Fibroblast of the aortic adventitia (primary cell): ENCODE data around the gene TALDO1. TPM values are rescaled to one million over a fixed set of nuclear protein-coding genes. Genes with fewer than 3 reads are reported as not detected.

Source experiments
- DNase-seq: peaks from one replicate; pipeline ENCODE4 v3.0.0-alpha.2; 2010; ENCODE audit warnings: low read depth
- H3K4me3 ChIP-seq: 2 replicates; pipeline ENCODE4 v1.5.1; 2011; ENCODE audit warnings: low read depth, mild to moderate bottlenecking, control low read depth, low read length, moderate library complexity
- CTCF ChIP-seq: IDR thresholded peaks from 2 replicates; pipeline ENCODE4 v1.5.1; 2011; ENCODE audit warnings: mild to moderate bottlenecking, low read length, control low read depth, inconsistent platforms; ENCODE audit not compliant: insufficient read depth
- total RNA-seq: library from RNA; depleted of rRNA; stranded (reverse); fragments of >200 nt; gene quantifications from 2 replicates; pipeline ENCODE4 v1.2.3, GENCODE V29; 2012; ENCODE audit warnings: low replicate concordance

Gene TALDO1
- total RNA-seq, 1 donor, result 146 TPM

- no peak for TF ChIP-seq CTCF
- H3K4me3 ChIP-seq, result no peak overlapping the region
- no peak for DNase-seq
Measured at GRCh38 chr11:760236-760635, 13.0 kb downstream of the TALDO1 start.

- H3K4me3 ChIP-seq, result no peak overlapping the region
- no peak for DNase-seq
- TF ChIP-seq CTCF, result no peak
Measured at GRCh38 chr11:761526-762108, 14.4 kb downstream of the TALDO1 start.

DNA sequence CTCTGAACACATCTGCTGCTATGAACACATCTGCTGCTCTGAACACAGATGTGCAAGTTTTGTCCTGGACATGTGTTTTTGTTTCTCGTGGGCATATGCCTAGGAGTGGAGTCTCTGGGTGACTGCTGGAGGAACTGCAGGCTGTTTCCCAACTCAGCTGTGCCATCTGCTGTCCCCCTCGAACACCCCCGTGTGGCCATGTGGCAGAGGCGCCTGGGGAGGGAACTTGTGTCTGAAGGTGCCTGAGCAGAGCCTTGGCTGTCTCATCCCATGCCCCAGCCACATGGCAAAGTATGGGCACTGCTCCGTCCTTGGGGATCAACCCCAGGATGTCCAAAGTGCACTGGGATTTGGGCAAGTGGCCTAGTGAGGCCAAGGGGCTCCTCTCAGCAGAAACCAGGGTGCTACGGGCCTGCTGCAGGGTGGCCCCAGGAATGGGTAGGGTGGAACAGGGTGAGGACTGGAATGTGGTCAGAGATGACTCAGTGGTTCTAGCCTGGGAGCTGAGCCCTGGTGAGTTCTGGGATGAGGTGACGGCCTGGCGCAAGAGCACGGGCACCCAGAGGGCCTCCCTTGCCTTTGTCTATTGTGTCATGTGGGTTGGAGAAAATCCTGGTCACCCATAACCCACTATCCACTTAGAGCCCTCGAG, 15.3 kb downstream of the TALDO1 start:
- H3K4me3 ChIP-seq, result no peak overlapping the region
- peak; percentile 38 for TF ChIP-seq CTCF
- peak; percentile 73 for DNase-seq

- TF ChIP-seq CTCF, result no peak
- H3K4me3 ChIP-seq, result no peak overlapping the region
- DNase-seq, result no peak
Measured at GRCh38 chr11:763073-763463, 15.8 kb downstream of the TALDO1 start.

- H3K4me3 ChIP-seq, result no peak overlapping the region
- TF ChIP-seq CTCF, result no peak
- no peak for DNase-seq
Measured at GRCh38 chr11:763549-764321, 16.5 kb downstream of the TALDO1 start.

- H3K4me3 ChIP-seq, result no peak overlapping the region
- TF ChIP-seq CTCF, result no peak
- no peak for DNase-seq
Measured at GRCh38 chr11:764322-765024, 17.2 kb downstream of the TALDO1 start.
